ENCODE data around the gene RUNX1. TPM values are rescaled to one million over a fixed set of nuclear protein-coding genes. Genes with fewer than 3 reads are reported as not detected.

The RUNX1 gene
- total and polyA plus RNA-seq, 10 of the 15 experiments (the other 5 are each of a cell fraction or from before 2014, with no cell fraction given): 0.90 to 15.2 (median 4.1) TPM

GRCh38 chr21:35063428-35064172, 14.5 kb upstream of the RUNX1 start:
- ChIA-PET POLR2A (no interaction called here), RAD21 (ENCODE audit: unreplicated experiment) (no interaction called here), SMC1A (ENCODE audit: uncharacterized antibody, unreplicated experiment) (no interaction called here), CTCF (no interaction called here)
- H3K36me3 ChIP-seq (ENCODE audit: control insufficient read depth in 2 of 2, insufficient read depth in 2 of 2, low read length in 1 of 2): no peaks in the 10 kb centered on the region
- no TSS peak for BruUV-seq (replicated peaks)
- H3K79me2 ChIP-seq (ENCODE audit: control insufficient read depth, insufficient read depth, low read length): no peaks in the 10 kb centered on the region
- intact Hi-C loops (cut with micrococcal nuclease; ENCODE audit: unreplicated experiment) (no loop called here), in situ Hi-C loops (cut with MboI) (no loop called here)
- no peak for TF ChIP-seq STAT3 (IDR thresholded peaks at IDR 0.05; ENCODE audit: low read depth, low read length)
- no peak for TF ChIP-seq BRCA1 (IDR thresholded peaks at IDR 0.05; ENCODE audit: low read depth, low read length)
- no peak for TF ChIP-seq FOS (IDR thresholded peaks at IDR 0.05; ENCODE audit: borderline replicate concordance, extremely low read depth, insufficient read length)
- TF ChIP-seq RBBP5 (conservative IDR thresholded peaks at IDR 0.05): no peak
- TF ChIP-seq MLLT1 (IDR thresholded peaks at IDR 0.05): no peak
- TF ChIP-seq ZBED1 (IDR thresholded peaks at IDR 0.05; ENCODE audit: borderline replicate concordance): no peak
- TF ChIP-seq HSF1 (IDR thresholded peaks at IDR 0.05; ENCODE audit: low read depth, low read length): no peak
- no peak for TF ChIP-seq TCF3 (IDR thresholded peaks at IDR 0.05; ENCODE audit: borderline replicate concordance, insufficient read depth, low read depth, low read length)
- no peak for TF ChIP-seq SIX5 (IDR thresholded peaks at IDR 0.05; ENCODE audit: low read depth, low read length, severe bottlenecking)
- TF ChIP-seq RB1 (IDR thresholded peaks at IDR 0.05; ENCODE audit: borderline replicate concordance): no peak
- no peak for TF ChIP-seq CBFB (IDR thresholded peaks at IDR 0.05; ENCODE audit: low read depth)
- no peak for TF ChIP-seq USF1 (IDR thresholded peaks at IDR 0.05; ENCODE audit: borderline replicate concordance, extremely low read length, insufficient read depth, low read depth, low read length)
- TF ChIP-seq ZNF217 (IDR thresholded peaks at IDR 0.05): no peak
- TF ChIP-seq ZNF592 (IDR thresholded peaks at IDR 0.05): no peak
- no peak overlapping the region for H3K4me3 ChIP-seq
- no peaks in the 10 kb centered on the region for H3K4me1 ChIP-seq (ENCODE audit: control insufficient read depth, insufficient read depth, low read length)
- no peak overlapping the region for H3K27ac ChIP-seq (ENCODE audit: control insufficient read depth, insufficient read depth)
- DNase-seq (ENCODE audit: low read depth, low spot score) (no peak), ATAC-seq (no peak), FAIRE-seq (no peak)
- H3K27me3 ChIP-seq (replicated peaks in 1 of 2; ENCODE audit: control insufficient read depth in 2 of 2, insufficient read depth in 2 of 2, low read length in 1 of 2): peaks cover 0 to 8% of the 10 kb centered on the region in 2 experiments; a peak in 3 of 4 replicates
- 48% methylated on average over 6 of the region's 6 CpGs for WGBS (ENCODE audit: insufficient coverage, insufficient replicate concordance, low lambda C conversion rate, missing lambda C conversion rate)
- no peaks in the 10 kb centered on the region for H4K20me1 ChIP-seq (ENCODE audit: control insufficient read depth, insufficient read depth)
- no peak overlapping the region for H3K4me2 ChIP-seq (ENCODE audit: control insufficient read depth, insufficient read depth)
- H3K9me3 ChIP-seq (replicated peaks; ENCODE audit: control insufficient read depth, insufficient read depth, low read length): peaks cover 7% of the 10 kb centered on the region; the same call in 1 of the 3 replicates
- no peak overlapping the region for H2AFZ ChIP-seq (ENCODE audit: control insufficient read depth, low read depth, low read length)
- no peak overlapping the region for H3K9ac ChIP-seq (ENCODE audit: control insufficient read depth, insufficient read depth, low read length)

Measured in GM12878 (cell line).